HCT116 (cell line): ENCODE data around the gene SLC6A12. TPM values are rescaled to one million over a fixed set of nuclear protein-coding genes. Genes with fewer than 3 reads are reported as not detected.

ENCODE experiments used
- ATAC-seq: fragments of 200-7000 bp; cut with Tn5 transposase; 2 replicates; pipeline ENCODE4 v1.9.1; 2020; ENCODE audit warnings: mild to moderate bottlenecking, moderate library complexity
- BruUV-seq: library from RNA; stranded (reverse); fragments of 400-500 nt; replicated peaks from 2 replicates; lab custom pipeline; 2021; lab: Mats Ljungman, UMichigan
- CTCF ChIA-PET: fragments of 300-600 bp; sonication (Branson Sonifier 250); formaldehyde crosslinking; loops from one replicate; lab custom pipeline; 2021; ENCODE audit warnings: antibody characterized with exemption; lab: Charles Lee
- POLR2A ChIA-PET: fragments of 300-600, 350-600 bp; sonication (Branson Sonifier 250); formaldehyde crosslinking; loops from one replicate; lab custom pipeline; 2021; ENCODE audit warnings: antibody characterized with exemption; lab: Charles Lee
- RAD21 ChIA-PET, 2 experiments: fragments of 300-600 bp; sonication (Branson Sonifier 250); formaldehyde crosslinking; loops; one replicate each; lab custom pipeline; 2023; ENCODE audit warnings: low total read pairs in 2 of 2; ENCODE audit not compliant: uncharacterized antibody in 2 of 2, unreplicated experiment in 2 of 2, low non-redundant PET in 1 of 2; lab: Charles Lee
- DNase-seq: peaks from one replicate; pipeline ENCODE4 v3.0.0-alpha.2; 2010; ENCODE audit warnings: low read depth, low spot score
- H2AFZ ChIP-seq: fragments of 200-600 bp; shearing (Covaris generic), sonication (generic); 2 replicates; pipeline ENCODE4 v1.6.1; 2017; ENCODE audit warnings: low read depth, mixed run types, mixed read lengths, antibody characterized with exemption, low read length; ENCODE audit not compliant: poor library complexity, severe bottlenecking
- H3K27ac ChIP-seq: 2 replicates; pipeline ENCODE4 v1.5.1; 2012; ENCODE audit warnings: low read depth, low read length
- H3K27me3 ChIP-seq: fragments of 200-600 bp; sonication (generic); 2 replicates; pipeline ENCODE4 v1.6.1; 2016; ENCODE audit warnings: mixed run types, low read length, mixed read lengths; ENCODE audit not compliant: insufficient read depth
- H3K36me3 ChIP-seq, 2 experiments: fragments of 200-500 bp in 1 of 2; fragments of 200-600 bp in 1 of 2; sonication (Bioruptor generic) in 1 of 2; sonication (generic) in 1 of 2; 2 replicates each; pipeline versions ENCODE4 v1.5.1 to v1.6.1; 2014 to 2016; ENCODE audit warnings: low read length in 2 of 2, inconsistent platforms in 1 of 2, mixed read lengths in 1 of 2, mixed run types in 1 of 2; ENCODE audit not compliant: insufficient read depth in 2 of 2, control insufficient read depth in 1 of 2
- H3K4me1 ChIP-seq, 2 experiments: fragments of 200-600 bp in 1 of 2; sonication (generic) in 1 of 2; 2 replicates each; pipeline versions ENCODE4 v1.5.1 to v1.6.1; 2012 to 2017; ENCODE audit warnings: low read length in 2 of 2, inconsistent platforms in 1 of 2, mild to moderate bottlenecking in 1 of 2, mixed read lengths in 1 of 2, mixed run types in 1 of 2, moderate library complexity in 1 of 2; ENCODE audit not compliant: insufficient read depth in 2 of 2, control insufficient read depth in 1 of 2
- H3K4me2 ChIP-seq: fragments of 200-600 bp; sonication (generic); 2 replicates; pipeline ENCODE4 v1.6.1; 2017; ENCODE audit warnings: mixed run types, low read length, mixed read lengths
- H3K4me3 ChIP-seq, 2 experiments: fragments of 200-600 bp in 1 of 2; sonication (generic) in 1 of 2; replicated peaks in 1 of 2; 2 replicates each; pipeline ENCODE4 v1.5.1; 2011 to 2016; ENCODE audit warnings: low read length in 2 of 2, control low read depth in 1 of 2, low read depth in 1 of 2, mild to moderate bottlenecking in 1 of 2, mixed read lengths in 1 of 2, mixed run types in 1 of 2
- H3K79me2 ChIP-seq: fragments of 200-600 bp; sonication (generic); 2 replicates; pipeline ENCODE4 v1.6.1; 2017; ENCODE audit warnings: mild to moderate bottlenecking, mixed run types, low read length, moderate library complexity, mixed read lengths; ENCODE audit not compliant: insufficient read depth
- H3K9ac ChIP-seq: fragments of 200-600 bp; sonication (generic); 2 replicates; pipeline ENCODE4 v1.6.1; 2016; ENCODE audit warnings: low read length, mixed read lengths
- H3K9me2 ChIP-seq: fragments of 200-600 bp; sonication (generic), shearing (Covaris generic); 2 replicates; pipeline ENCODE4 v1.6.1; 2017; ENCODE audit warnings: mixed run types, mild to moderate bottlenecking, moderate library complexity; ENCODE audit not compliant: insufficient read depth
- H3K9me3 ChIP-seq, 2 experiments: fragments of 200-500 bp in 1 of 2; fragments of 200-600 bp in 1 of 2; sonication (Bioruptor generic) in 1 of 2; sonication (generic) in 1 of 2; 2 replicates each; pipeline ENCODE4 v1.6.1; 2014 to 2017; ENCODE audit warnings: low read length in 2 of 2, mixed read lengths in 2 of 2, inconsistent platforms in 1 of 2, low read depth in 1 of 2, mild to moderate bottlenecking in 1 of 2, mixed run types in 1 of 2, moderate library complexity in 1 of 2; ENCODE audit not compliant: control insufficient read depth in 1 of 2, insufficient read depth in 1 of 2
- H4K20me1 ChIP-seq: fragments of 200-600 bp; sonication (generic), shearing (Covaris generic); 2 replicates; pipeline ENCODE4 v1.6.1; 2017; ENCODE audit warnings: mixed run types, mild to moderate bottlenecking, moderate library complexity; ENCODE audit not compliant: insufficient read depth
- FOSL1 ChIP-seq: IDR thresholded peaks from 2 replicates; pipeline ENCODE4 v1.6.1; 2012; ENCODE audit warnings: low read depth
- JUND ChIP-seq: IDR thresholded peaks from 2 replicates; pipeline ENCODE4 v1.6.1; 2012
- SRF ChIP-seq: IDR thresholded peaks from 2 replicates; pipeline ENCODE4 v1.6.1; 2012; ENCODE audit warnings: low read depth
- intact Hi-C: fragments of 100-400 bp; cut with micrococcal nuclease; formaldehyde crosslinking; loops from 2 replicates; pipeline ENCODE4 v1.10.0; 2022
- total RNA-seq: library from RNA; stranded (reverse); gene quantifications from one replicate; pipeline ENCODE4 v1.2.1, GENCODE V29; 2021; ENCODE audit not compliant: unreplicated experiment
- TF ChIP-seq, protein P1 (sequence below): IDR thresholded peaks from 2 replicates; pipeline ENCODE4 v1.6.1; 2012
- TF ChIP-seq, protein P2 (sequence below): IDR thresholded peaks from 2 replicates; pipeline ENCODE4 v1.6.1; 2012; ENCODE audit warnings: low read depth
- TF ChIP-seq, protein P3 (sequence below): IDR thresholded peaks from 2 replicates; pipeline ENCODE4 v1.6.1; 2012

Gene SLC6A12
- total RNA-seq, 1 experiment from 2014 or later = 0.64 TPM

DNA sequence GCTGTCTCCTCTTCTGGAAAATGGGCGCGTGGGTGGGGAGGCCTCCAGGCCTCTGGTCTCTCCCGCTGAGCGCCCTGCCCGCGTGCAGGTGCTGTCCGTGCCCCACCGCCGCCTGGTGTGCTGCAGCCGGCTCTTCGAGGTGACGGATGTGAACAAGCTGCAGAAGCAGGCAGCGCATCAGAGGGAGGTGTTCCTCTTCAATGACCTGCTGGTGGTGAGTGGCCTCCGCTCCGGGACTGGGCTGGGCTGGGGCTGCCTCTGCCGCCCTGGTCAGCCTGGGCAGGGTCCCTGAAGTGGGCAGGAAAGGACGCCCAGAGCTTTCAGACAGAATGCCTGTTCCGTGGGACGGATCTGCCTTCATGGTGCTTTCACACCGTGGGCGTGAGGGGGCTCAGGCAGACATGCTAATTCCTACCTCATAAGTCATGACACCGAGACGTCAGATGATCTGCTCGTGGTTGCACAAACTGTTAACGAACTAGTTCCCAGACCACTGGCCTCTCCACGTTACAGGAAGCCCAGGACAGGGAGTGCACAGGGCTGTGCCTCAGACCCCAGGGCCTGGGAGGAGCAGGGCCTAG, 50.5 kb downstream of the SLC6A12 start:
- no peak overlapping the region for H3K4me2 ChIP-seq
- TF ChIP-seq, protein P1, sequence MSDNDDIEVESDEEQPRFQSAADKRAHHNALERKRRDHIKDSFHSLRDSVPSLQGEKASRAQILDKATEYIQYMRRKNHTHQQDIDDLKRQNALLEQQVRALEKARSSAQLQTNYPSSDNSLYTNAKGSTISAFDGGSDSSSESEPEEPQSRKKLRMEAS = no peak
- TF ChIP-seq, protein P2, sequence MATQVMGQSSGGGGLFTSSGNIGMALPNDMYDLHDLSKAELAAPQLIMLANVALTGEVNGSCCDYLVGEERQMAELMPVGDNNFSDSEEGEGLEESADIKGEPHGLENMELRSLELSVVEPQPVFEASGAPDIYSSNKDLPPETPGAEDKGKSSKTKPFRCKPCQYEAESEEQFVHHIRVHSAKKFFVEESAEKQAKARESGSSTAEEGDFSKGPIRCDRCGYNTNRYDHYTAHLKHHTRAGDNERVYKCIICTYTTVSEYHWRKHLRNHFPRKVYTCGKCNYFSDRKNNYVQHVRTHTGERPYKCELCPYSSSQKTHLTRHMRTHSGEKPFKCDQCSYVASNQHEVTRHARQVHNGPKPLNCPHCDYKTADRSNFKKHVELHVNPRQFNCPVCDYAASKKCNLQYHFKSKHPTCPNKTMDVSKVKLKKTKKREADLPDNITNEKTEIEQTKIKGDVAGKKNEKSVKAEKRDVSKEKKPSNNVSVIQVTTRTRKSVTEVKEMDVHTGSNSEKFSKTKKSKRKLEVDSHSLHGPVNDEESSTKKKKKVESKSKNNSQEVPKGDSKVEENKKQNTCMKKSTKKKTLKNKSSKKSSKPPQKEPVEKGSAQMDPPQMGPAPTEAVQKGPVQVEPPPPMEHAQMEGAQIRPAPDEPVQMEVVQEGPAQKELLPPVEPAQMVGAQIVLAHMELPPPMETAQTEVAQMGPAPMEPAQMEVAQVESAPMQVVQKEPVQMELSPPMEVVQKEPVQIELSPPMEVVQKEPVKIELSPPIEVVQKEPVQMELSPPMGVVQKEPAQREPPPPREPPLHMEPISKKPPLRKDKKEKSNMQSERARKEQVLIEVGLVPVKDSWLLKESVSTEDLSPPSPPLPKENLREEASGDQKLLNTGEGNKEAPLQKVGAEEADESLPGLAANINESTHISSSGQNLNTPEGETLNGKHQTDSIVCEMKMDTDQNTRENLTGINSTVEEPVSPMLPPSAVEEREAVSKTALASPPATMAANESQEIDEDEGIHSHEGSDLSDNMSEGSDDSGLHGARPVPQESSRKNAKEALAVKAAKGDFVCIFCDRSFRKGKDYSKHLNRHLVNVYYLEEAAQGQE = no peak
- no peak for TF ChIP-seq JUND
- TF ChIP-seq SRF = no peak
- TF ChIP-seq FOSL1 = no peak
- TF ChIP-seq, protein P3, sequence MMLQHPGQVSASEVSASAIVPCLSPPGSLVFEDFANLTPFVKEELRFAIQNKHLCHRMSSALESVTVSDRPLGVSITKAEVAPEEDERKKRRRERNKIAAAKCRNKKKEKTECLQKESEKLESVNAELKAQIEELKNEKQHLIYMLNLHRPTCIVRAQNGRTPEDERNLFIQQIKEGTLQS = no peak
- TF ChIP-seq, all 23 proteins: peak for 0
- ATAC-seq = no peak
- intact Hi-C loops = loop anchor here (2.0 kb wide), 1 partner anchor 51 kb away; the partner anchor contains the start of gene SLC6A12
- Histone ChIP-seq H3K9ac (no peak overlapping the region), H3K79me2 (no peaks in the 10 kb centered on the region), H3K9me2 (no peaks in the 10 kb centered on the region), H3K9me3 (no peaks in the 10 kb centered on the region), H3K36me3 (no peaks in the 10 kb centered on the region), H3K27ac (no peak overlapping the region), H3K4me3 (no peak overlapping the region), H3K4me1 (no peaks in the 10 kb centered on the region), H4K20me1 (no peaks in the 10 kb centered on the region), H3K27me3 (peaks cover 4% of the 10 kb centered on the region; the same call in 1 of the 2 replicates), H2AFZ (no peak overlapping the region)
- no TSS peak for BruUV-seq
- POLR2A ChIA-PET = no interaction called here
- CTCF ChIA-PET = no interaction called here
- no peak for DNase-seq
- RAD21 ChIA-PET = no interaction called here
